Measurements from ENCODE around the gene HDAC11.

HDAC11 gene

DNA sequence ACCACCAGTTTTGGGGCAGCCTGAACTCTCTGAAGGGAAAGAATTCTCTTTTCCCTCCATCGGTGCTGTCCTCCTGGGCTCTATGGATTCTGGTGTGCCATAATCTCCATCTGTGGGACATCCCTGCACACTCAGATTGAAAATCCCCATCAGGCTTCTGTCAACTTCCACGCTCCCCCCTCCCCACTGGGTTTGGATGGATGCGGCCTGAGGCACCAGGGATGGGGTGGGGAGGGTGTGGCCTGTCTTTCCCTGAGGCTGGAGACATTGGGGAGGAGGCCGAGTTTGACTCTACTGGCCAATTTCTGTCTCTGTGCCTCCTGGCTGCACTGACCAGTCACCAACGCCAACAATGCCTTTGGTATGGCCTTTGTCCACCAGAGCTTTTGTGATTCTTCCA, 52.5 kb downstream of the HDAC11 start:
- DNase-seq (ENCODE audit: low read depth in 1 of 2, low spot score in 1 of 2) = no peak
- H3K27ac ChIP-seq (replicated peaks) = no peak overlapping the region
- TF ChIP-seq POLR2AphosphoS5 (IDR thresholded peaks at IDR 0.05; ENCODE audit: low read depth) = no peak
- TF ChIP-seq SPI1 (IDR thresholded peaks at IDR 0.05; ENCODE audit: borderline replicate concordance, low read depth) = no peak
- no peak for TF ChIP-seq GABPA (IDR thresholded peaks at IDR 0.05; ENCODE audit: low read depth)
- TF ChIP-seq REST (IDR thresholded peaks at IDR 0.05; ENCODE audit: insufficient replicate concordance, low read depth) = no peak
- TF ChIP-seq, protein P1, sequence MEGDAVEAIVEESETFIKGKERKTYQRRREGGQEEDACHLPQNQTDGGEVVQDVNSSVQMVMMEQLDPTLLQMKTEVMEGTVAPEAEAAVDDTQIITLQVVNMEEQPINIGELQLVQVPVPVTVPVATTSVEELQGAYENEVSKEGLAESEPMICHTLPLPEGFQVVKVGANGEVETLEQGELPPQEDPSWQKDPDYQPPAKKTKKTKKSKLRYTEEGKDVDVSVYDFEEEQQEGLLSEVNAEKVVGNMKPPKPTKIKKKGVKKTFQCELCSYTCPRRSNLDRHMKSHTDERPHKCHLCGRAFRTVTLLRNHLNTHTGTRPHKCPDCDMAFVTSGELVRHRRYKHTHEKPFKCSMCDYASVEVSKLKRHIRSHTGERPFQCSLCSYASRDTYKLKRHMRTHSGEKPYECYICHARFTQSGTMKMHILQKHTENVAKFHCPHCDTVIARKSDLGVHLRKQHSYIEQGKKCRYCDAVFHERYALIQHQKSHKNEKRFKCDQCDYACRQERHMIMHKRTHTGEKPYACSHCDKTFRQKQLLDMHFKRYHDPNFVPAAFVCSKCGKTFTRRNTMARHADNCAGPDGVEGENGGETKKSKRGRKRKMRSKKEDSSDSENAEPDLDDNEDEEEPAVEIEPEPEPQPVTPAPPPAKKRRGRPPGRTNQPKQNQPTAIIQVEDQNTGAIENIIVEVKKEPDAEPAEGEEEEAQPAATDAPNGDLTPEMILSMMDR (IDR thresholded peaks at IDR 0.05; ENCODE audit: insufficient read depth, low read length) = no peak
- H3K27me3 ChIP-seq (ENCODE audit: insufficient read depth, poor library complexity, severe bottlenecking) = no peaks in the 10 kb centered on the region
- H3K4me3 ChIP-seq (replicated peaks; ENCODE audit: insufficient read depth, low read length) = no peak overlapping the region

DNA sequence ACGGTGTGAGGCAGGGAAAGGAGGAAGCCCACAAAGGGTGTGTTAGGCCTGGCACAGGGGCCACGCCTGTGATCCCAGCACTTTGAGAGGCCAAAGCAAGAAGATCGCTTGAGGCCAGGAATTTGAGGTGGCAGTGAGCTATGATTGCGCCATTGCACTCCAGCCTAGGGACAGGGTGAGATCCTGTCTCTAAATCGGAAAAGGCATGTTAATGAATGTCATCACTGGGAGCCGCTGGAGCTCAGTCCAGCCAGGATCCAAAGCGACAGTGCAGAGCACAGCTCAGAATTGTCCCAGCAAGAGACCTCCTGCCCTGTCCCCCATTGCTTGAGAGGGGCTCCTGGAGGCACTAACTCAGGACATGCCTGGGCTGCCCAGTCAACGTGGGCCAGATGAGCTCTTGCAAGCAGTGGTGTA, 53.8 kb downstream of the HDAC11 start:
- Histone ChIP-seq H3K27me3 (ENCODE audit: insufficient read depth, poor library complexity, severe bottlenecking) (no peaks in the 10 kb centered on the region), H3K27ac (replicated peaks) (no peak overlapping the region), H3K4me3 (replicated peaks; ENCODE audit: insufficient read depth, low read length) (no peak overlapping the region)
- DNase-seq (ENCODE audit: low read depth in 1 of 2, low spot score in 1 of 2) = no peak
- no peak for TF ChIP-seq REST (IDR thresholded peaks at IDR 0.05; ENCODE audit: insufficient replicate concordance, low read depth)
- no peak for TF ChIP-seq POLR2AphosphoS5 (IDR thresholded peaks at IDR 0.05; ENCODE audit: low read depth)
- no peak for TF ChIP-seq GABPA (IDR thresholded peaks at IDR 0.05; ENCODE audit: low read depth)
- no peak for TF ChIP-seq SPI1 (IDR thresholded peaks at IDR 0.05; ENCODE audit: borderline replicate concordance, low read depth)
- TF ChIP-seq, protein P1 (IDR thresholded peaks at IDR 0.05; ENCODE audit: insufficient read depth, low read length) = no peak

DNA sequence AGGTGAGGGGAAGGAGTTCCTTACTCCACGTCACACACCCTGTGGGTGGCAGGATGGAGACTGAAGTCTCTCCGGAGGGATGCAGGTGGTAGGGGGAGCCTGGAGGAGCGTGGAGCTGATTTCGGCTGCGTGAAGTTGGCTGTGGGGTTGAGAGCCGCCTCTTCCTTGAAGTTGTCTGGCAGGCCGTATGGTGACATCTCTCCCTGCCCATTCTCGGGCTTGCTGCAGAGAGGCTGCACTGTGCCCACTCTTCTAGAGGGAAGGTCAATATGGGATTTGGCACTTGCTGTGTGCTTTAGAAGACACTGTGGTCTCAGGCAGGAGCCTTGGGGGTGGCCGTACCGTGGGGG, 55.4 kb downstream of the HDAC11 start:
- Histone ChIP-seq H3K27ac (replicated peaks) (no peak overlapping the region), H3K27me3 (ENCODE audit: insufficient read depth, poor library complexity, severe bottlenecking) (no peaks in the 10 kb centered on the region), H3K4me3 (replicated peaks; ENCODE audit: insufficient read depth, low read length) (no peak overlapping the region)
- TF ChIP-seq GABPA (IDR thresholded peaks at IDR 0.05; ENCODE audit: low read depth) = no peak
- DNase-seq (ENCODE audit: low read depth in 1 of 2, low spot score in 1 of 2) = no peak

DNA sequence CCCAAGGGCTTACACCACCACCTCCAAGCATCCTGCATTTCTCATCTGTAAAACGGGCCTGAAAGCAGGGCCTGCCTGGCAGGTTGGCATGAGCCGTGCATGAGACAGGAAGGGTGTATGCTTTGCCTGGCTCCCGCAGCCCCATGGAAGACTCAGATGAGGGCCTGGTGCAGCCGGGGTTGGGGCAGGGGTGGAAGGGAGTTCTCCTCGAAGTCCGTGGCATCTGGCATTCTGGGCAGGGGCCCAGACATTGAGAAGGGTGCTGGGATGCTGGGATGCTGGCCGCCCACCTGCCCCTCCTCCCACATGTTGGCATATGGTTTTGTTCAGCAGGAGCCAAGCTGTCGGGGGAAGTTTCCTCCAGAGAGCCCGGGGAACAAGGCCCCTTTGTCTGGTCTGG, 55.8 kb downstream of the HDAC11 start:
- TF ChIP-seq REST (IDR thresholded peaks at IDR 0.05; ENCODE audit: insufficient replicate concordance, low read depth) (no peak), POLR2AphosphoS5 (IDR thresholded peaks at IDR 0.05; ENCODE audit: low read depth) (no peak), SPI1 (IDR thresholded peaks at IDR 0.05; ENCODE audit: borderline replicate concordance, low read depth) (no peak), GABPA (IDR thresholded peaks at IDR 0.05; ENCODE audit: low read depth) (no peak)
- TF ChIP-seq, protein P1 (IDR thresholded peaks at IDR 0.05; ENCODE audit: insufficient read depth, low read length) = no peak
- Histone ChIP-seq H3K4me3 (replicated peaks; ENCODE audit: insufficient read depth, low read length) (no peak overlapping the region), H3K27ac (replicated peaks) (no peak overlapping the region), H3K27me3 (ENCODE audit: insufficient read depth, poor library complexity, severe bottlenecking) (no peaks in the 10 kb centered on the region)
- DNase-seq (ENCODE audit: low read depth in 1 of 2, low spot score in 1 of 2) = no peak

All from HL-60 (cell line).